AML-193 (cell line): ENCODE measurements around the gene NUDT19.
"Not testable (repeated sequence)": the region's sequence is repeated elsewhere in the genome, so short reads cannot be mapped to it uniquely, and the experiment has no call there.

ENCODE experiments used
- DNase-seq, 2 experiments: peaks; one replicate each; lab custom pipeline; 2025; lab: John Stamatoyannopoulos, UW

NUDT19 gene

DNA sequence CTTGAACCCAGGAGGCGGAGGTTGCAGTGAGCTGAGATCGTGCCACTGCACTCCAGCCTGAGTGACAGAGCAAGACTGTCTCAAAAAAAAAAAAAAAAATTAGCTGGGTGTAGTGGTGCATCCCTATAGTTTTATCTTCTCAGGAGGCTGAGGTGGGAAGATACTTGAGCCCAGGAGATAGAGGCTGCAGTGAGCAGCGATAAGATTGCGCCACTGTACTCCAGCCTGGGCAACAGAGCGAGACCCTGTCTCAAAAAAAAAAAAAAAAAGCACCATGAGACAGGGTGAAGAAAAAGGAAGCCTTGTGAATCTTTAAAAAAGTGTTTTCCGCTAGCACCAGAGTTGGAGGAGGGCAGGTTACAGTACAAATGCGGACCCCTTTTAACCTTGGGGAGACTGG, 24.6 kb downstream of the NUDT19 start:
- DNase-seq: not testable (repeated sequence)

DNA sequence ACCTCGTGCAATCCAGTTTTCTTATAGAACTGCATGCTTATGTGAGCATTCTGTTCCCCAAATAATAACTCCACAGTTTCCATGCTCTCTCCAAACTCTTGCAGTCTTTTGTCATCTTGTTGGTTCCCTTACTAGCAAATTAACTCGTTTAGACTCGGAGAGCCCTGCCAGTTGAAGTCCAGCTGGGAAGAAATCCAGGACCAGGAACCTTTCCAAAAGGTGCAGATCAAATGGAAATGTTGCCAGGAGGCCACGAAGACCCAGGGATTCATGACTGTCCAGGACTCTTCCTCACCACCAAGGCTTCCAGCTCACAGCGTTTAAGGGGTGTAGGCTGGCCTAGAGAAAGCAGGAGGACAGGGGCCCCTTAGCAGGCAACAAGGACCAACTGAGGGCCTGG, 25.9 kb downstream of the NUDT19 start:
- DNase-seq: no peak

DNA sequence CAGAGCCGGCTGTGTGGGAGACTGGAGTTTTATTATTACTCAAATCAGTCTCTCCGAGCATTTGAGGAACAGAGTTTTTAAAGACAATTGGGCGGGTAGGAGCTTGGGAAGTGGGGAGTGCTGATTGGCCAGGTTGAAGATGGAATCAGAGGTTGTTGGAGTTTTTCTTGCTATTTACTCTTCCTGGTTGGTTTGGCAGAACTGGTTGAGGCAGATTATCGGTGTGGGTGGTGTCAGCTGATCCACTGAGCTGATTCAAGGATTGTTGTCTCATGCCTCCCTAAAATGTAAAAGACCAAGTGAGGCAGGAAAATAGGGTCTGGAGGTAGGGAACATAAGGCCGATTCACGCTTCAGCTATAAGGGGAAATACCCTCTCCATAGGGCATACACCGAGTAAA, 26.7 kb downstream of the NUDT19 start:
- DNase-seq: no peak

DNA sequence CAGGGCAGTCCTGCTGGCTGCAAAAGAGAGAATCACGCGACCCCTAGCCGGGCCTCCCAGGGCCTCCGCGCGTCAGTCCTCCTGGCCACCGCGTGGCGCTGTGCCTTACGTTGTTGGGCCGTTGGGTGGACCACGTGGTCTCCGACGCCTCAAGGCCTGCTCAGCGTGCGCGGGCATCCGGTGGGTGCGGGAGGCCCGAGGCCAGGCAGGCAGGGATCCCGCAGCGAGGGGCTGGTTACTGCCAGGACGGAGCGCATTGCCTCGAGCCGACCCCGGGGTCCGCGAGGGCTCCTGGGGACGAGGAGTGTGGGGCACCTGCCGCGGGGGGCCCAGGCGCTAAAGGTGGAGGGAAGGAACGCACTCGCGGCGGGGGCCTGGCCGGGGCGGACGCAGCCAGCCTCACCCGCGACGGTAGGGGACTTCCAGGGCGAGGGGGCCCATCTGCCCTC, 28.0 kb downstream of the NUDT19 start, which contains the start of gene TDRD12:
Gene TDRD12 (plus strand): TSS at position 157 of the 449 bp plus-strand sequence. CDS start 306 bp downstream, outside the sequence.
- DNase-seq: no peak

DNA sequence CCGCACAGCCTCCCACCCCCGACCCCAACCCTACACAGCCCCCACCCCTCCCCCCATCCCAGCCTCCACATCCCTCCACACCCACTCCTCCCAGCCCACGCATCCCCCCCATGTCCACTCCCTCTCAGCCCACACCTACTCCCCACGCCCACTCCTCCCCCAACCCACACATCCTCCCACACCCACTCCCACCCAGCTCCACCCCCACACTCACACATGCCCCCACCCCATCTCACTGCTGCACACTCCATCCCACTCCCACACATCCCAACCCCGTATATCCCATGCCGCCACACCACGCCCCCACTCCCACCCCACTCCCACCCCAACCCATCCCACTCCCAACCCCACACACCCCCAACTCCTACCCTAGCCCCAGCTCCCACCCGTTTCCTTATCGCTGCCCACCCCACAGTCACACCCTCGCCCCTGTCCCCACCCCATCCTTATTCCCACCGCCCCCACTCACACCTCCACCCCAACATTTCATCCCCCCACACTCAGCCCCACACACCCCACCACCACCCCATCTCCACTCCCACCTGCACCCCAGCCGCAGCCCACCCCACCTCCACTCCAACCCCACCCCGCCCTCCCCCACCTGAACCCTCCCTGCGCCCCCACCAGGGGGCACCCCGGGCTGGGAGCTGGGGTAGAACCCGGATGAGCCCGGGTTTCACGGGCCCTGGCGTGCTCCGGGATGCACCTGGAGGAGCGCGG, 28.8 kb downstream of the NUDT19 start:
- no peak for DNase-seq

DNA sequence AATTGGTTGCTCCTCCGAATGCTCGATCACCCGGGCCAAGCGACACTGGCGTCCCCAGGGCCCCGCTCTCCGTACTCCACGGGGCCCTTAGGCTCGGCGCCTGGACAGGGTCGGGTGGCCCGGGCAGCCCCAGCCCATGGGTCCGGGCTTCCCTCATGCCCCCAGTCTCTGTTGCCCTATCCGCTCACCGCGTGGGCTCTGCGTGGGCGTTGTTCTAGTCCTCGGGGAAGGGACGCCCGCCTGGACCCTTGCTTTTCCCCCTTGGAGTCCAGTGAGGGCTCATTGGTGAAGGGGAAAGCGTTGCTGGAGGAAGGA, 29.3 kb downstream of the NUDT19 start:
- DNase-seq: no peak

DNA sequence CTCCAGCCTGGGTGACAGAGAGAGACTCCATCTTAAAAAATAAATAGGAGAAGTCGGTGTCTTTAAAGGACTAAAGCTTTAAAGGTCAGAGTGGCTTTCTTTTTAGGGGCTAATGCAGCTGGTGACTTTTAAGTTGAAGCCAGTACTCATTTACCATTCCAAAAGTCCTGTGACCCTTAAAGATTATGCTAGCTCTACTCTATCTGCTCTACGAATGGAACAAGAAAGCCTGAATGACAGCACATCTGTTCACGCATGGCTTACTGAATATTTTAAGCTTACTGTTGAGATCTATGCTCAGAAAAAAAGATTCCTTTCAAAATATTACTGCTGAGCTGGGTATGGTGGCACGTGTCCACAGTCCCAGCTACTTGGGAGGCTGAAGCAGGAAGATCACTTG, 44.3 kb downstream of the NUDT19 start:
- no peak for DNase-seq

DNA sequence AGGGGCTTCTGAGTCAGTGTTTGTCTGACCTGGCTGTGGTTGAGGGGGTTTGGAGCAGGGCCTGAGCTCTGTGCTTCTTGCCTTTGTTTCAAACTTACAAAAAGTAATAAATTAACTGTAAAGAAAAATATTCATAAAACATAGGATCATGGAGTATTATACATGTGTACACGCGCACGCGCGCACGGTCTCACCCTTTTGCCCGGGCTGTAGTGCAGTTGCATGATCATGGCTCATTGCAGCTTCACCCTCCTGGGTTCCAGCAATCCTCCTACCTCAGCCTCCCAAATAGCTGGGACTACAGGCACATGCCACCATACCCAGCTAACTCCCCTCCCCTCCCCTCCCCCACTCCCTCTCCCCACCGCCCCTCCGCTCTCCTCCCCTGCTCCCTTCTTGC, 51.4 kb downstream of the NUDT19 start:
- DNase-seq: no peak

DNA sequence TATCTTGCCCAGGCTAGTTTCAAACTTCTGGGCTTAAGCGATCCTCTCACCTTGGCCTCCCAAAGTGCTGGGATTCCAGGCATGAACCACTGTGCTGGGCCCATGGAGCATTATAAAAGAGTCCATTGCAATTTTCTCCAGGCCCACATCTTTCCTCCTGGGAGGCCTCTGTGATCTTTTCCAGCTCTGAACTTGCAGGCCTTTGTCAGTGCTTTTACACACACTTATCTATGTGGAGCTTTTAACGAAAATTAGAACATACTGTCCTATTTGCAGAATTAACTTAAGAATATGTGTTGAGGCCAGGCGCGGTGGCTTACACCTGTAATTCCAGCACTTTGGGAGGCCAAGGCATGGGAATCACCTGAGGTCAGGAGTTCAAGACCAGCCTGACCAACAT, 51.8 kb downstream of the NUDT19 start:
- DNase-seq: no peak

DNA sequence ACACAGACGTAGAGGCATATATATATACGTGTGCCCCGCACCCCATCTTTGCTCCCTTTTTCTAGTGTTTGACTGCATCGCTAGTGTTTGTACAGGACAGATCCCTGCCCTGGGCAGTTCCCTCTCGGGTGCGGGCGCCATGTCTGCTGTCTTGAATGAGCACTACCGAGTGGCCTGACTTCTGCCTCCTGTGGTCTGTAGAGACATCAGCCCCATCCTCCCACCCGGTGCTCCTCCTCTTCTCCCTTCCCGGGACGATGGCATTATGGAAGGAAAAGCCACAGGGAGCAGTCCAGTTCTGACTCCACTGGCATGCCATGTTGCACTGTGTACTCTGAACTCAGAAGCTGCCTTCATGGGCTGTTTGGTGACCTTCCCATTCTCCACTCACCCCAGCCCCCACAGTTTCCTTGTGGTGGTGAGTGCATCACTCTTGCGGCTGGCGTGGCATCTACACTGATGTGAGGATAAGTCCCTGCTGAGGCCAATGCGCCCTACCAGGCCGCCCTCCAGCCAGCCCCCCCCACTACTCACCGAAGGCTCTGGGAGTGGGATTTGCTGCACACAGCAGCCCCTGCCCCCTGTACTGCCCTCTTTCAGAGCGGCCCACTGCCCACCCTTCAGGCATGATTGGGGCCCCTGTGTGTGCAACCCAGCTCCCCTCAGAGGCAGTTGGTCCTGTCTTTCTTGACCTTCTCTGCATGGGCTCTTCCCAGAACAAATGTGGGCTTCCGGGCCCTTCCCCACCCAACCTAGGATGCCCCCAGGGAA, 53.1 kb downstream of the NUDT19 start:
- no peak for DNase-seq

DNA sequence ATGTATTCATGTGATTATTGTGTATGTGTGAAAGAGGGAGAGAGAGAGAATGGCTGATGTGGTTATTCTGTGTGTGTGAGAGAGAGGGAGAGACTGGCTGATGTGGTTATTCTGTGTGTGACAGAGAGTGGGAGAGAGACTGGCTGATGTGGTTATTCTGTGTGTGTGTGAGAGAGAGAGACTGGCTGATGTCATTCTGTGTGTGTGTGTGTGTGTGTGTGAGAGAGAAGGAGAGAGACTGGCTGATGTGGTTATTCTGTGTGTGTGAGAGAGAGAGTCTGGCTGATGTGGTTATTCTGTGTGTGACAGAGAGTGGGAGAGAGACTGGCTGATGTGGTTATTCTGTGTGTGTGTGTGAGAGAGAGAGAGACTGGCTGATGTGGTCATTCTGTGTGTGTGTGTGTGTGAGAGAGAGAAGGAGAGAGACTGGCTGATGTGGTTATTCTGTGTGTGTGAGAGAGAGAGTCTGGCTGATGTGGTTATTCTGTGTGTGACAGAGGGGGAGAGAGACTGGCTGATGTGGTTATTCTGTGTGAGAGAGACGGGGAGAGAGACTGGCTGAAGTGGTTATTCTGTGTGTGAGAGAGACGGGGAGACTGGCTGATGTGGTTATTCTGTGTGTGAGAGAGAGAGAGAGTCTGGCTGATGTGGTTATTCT, 54.1 kb downstream of the NUDT19 start:
- not testable (repeated sequence) for DNase-seq

DNA sequence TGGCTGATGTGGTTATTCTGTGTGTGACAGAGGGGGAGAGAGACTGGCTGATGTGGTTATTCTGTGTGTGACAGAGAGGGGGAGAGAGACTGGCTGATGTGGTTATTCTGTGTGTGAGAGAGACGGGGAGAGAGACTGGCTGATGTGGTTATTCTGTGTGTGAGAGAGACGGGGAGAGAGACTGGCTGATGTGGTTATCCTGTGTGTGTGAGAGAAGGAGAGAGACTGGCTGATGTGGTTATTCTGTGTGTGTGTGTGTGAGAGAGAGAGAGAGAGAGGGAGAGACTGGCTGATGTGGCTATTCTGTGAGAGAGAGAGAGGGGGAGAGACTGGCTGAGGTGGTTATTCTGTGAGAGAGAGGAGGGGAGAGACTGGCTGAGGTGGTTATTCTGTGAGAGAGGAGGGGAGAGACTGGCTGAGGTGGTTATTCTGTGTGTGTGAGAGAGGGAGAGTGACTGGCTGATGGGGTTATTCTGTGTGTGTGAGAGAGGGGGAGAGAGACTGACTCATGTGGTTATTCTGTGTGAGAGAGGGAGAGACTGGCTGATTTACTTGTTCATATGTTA, 55.1 kb downstream of the NUDT19 start:
- not testable (repeated sequence) for DNase-seq

DNA sequence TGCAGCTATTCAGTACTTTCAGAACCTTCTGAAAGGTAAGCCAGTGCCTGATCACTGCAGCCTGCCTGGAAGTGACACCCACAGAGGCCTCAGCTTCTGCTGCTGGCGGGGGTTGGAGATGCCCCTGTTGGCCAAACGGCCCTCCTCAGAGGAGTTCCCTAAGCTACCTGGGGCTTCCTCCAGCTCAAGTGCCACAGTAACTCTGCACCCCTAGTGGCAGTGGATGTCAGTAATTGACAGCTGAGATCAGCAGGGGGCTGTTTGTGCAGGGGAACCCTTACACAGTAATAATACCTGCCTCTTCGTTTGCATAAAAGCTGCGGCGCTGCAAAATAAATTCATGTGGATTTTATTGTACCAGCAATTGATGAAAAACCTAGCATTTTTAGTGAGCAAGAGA, 56.9 kb downstream of the NUDT19 start:
- no peak for DNase-seq

DNA sequence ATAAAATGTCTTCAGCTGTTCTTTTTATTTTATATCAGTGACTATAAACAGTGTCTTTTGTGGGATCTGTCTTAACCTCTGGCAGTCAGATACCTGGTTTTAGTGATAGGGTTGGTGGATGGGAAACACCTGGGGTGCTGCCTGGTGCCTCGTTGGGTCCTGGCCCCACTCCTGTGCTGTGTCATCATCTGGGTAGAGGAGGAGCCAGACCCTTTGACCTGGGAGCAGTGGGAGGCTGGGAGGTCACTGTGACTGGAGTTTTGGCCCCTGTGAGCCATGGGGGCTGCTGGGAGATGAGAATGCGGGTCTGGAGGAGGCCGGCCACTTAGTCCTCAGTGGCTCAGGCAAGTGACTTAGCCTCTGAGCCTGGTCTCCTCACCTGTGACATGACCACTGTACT, 57.3 kb downstream of the NUDT19 start:
- DNase-seq: no peak

DNA sequence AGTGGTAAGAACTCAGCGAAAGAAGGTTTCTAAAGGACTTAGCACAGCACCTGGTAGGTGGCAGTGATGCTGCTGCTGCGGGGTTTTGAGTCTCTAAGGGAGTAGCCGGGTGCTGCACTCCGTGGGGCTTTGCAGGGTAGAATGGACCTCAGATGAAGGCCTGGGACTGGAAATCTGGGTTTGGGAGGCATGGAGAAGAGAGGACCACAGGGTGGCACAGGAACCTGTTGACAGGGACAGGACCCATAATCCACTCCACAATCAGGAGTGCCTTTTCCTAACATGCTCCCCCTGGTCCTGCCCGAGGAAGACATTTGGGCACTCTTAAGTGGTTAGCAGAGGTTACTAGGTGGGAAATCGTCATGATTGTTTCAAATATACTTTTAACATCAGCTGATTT, 57.7 kb downstream of the NUDT19 start:
- DNase-seq: no peak

DNA sequence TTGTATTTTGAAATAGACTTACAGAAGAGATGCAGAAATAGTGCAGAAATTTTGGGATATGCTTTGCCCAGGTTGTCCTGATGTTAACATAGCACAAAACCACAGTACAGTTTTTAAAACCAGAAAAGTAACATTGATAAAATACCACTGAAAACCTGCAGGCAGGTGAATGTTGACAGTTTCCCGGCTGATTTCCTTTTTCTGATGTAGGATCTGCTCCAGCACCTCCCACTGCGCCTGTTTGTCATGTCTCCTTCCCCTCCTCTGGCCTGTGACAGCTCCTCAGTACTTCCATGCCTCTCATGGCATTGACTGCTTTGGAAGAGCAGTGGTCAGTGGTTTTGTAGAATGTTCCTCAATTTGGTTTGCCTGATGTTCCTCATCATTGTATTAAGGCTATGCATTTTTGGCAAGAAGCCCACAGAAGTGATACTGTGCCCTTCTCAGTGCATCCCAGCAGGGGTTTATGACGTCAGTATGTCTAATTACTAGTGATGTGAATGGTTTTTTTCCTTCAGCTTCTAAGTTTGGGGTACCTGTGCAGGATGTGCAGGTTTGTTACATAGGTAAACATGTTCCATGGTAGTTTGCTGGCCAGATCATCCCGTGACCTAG, 58.9 kb downstream of the NUDT19 start:
- peak; percentile 18 to 34 for DNase-seq

DNA sequence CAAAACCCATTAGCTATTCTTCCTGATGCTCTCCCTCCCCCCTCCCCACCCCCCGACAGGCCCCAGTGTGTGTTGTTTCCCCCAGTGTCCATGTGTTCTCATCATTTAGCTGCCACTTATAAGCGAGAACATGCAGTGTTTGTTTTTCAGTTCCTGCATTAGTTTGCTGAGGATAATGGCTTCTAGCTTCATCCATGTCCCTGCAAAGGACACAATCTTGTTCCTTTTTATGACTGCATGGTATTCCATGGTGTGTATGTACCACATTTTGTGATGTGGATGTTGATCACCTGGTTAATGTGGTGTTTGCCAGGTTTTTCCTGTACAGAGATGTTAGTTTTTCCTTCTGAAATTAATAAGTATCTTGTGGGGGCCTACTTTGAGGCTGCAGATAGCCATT, 59.4 kb downstream of the NUDT19 start:
- no peak for DNase-seq

DNA sequence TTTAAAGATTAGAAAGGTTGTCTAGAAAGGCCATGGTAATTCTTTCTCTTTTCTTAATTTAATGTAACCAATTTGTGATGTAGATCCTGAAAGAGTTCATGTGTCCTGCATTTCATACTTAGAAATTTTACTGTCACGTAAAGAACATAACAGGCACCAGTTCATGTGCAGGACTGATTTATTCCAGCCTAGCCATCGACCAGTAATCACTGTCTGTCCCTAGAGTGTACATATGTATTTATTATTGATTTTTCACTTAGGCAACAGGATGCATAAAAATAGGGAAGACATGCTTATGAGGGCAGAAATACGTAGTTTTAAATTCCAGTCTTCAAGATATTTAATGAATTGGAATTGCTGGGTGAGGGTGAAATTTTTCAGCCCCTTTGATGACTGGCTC, 65.6 kb downstream of the NUDT19 start:
- DNase-seq: no peak
